GM19455 (cell line): ENCODE data around the gene CEP63.
A peak's percentile ranks its signal among the peaks of the same experiment; 100 is the strongest.
"Not testable (repeated sequence)": the region's sequence is repeated elsewhere in the genome, so short reads cannot be mapped to it uniquely, and the experiment has no call there.

ENCODE experiments used
- ATAC-seq: cut with Tn5 transposase; IDR thresholded peaks from one replicate; pipeline ENCODE4 v1.9.1; 2021; ENCODE audit not compliant: unreplicated experiment

The CEP63 gene

GRCh38 chr3:134567605-134568004, 81.7 kb downstream of the CEP63 start:
- no peak for ATAC-seq

DNA sequence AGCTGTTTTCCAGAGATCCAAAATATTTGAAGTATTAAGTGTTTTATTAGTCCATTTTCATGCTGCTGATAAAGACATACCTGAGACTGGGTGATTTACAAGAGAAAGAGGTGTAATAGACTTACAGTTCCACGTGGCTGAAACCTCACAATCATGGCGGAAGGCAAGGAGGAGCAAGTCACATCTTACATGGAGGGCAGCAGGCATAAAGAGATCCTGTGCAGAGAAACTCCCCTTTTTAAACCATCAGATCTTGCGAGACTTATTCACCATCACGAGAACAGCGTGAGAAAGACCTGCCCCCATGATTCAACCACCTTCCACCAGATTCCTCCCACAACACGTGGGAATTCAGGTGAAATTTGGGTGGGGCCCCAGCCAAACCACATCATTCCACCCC, 82.9 kb downstream of the CEP63 start:
- no peak for ATAC-seq

GRCh38 chr3:134569899-134570298, 84.0 kb downstream of the CEP63 start:
- ATAC-seq, result not testable (repeated sequence)

GRCh38 chr3:134576426-134576825, 90.6 kb downstream of the CEP63 start:
- ATAC-seq, result no peak

DNA sequence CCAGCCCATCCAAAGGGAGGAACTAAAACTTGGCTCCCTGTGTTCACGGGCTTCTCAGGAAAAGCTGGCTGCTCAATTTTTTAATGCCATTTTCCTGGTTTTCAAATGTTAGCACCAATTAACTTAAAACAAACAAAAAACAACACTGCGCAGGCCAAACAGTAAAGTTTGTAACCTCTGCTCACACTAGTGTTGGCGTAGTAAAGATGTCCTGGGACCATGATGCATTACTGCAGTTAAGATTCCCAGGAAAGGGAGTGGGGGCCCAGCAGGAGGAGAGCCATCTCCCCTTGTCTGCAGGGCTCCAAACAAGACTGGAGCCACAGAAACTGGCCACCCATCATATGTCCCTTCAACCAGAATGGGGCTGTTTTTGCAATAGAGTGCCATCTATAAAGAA, 91.0 kb downstream of the CEP63 start:
- ATAC-seq, result no peak

DNA sequence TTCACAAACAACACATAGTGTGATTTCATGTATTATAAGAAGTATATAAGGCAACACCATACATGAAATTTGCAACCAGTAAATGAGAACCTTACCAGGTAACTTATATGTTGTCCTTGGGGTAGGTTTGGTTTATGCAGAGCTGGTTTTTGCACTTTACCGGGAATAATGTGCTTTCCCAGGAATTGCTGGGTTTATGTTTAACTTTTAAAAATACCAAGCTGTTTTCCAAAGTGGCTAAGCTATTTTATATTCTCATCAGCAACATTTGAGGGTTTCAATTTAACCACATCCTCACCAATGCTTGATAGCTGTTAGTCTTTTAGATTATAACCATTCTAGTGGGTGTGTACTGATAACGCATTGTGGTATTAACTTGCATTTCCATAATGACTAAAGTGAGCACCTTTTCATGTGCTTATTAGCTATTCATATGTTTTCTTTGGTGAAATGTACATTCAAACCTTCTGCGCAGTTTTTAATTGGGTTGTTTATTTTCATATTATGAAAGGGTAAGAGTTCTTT, 93.3 kb downstream of the CEP63 start:
- no peak for ATAC-seq

DNA sequence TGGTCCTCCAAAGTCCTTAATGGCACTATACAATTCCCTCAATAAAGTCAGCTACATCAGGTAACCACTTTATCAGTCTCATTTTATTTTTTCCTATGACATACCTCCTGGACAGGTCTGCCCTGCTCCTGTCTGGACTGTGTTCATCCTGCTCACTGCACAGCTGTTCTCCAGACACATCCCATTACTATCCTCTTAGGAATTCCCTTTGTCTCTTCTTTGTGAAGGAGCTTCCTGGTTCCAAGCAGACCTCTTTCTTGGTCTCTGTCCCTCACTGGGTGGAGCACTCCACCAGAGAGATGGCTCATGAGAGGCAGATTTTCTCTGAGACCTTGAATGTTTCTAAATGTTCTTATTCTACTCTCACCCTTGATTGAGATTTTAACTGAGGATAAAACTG, 104.9 kb downstream of the CEP63 start:
- no peak for ATAC-seq

DNA sequence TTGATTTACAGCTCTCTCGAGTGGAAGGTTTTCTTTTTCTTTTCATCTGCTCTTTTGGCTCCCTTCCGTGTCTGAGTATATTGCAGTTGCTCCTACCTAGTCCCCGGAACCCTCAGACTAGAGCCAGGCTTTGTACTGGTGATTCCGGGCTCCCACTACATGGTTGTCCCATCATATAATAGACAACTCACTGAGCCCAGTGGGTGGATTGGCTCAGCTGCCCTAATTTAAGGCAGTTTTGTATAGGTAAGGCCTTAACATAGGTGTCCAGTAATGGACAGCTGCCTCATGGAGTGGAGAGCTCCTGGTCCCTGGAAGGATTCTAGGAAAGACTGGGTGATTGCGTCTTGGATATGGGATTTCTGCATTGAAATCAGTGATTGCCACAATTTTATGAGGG, 106.9 kb downstream of the CEP63 start:
- no peak for ATAC-seq

GRCh38 chr3:134594331-134594741, 108.5 kb downstream of the CEP63 start:
- no peak for ATAC-seq

- ATAC-seq, result not testable (repeated sequence)
Observed at GRCh38 chr3:134594986-134595385, 109.1 kb downstream of the CEP63 start.

DNA sequence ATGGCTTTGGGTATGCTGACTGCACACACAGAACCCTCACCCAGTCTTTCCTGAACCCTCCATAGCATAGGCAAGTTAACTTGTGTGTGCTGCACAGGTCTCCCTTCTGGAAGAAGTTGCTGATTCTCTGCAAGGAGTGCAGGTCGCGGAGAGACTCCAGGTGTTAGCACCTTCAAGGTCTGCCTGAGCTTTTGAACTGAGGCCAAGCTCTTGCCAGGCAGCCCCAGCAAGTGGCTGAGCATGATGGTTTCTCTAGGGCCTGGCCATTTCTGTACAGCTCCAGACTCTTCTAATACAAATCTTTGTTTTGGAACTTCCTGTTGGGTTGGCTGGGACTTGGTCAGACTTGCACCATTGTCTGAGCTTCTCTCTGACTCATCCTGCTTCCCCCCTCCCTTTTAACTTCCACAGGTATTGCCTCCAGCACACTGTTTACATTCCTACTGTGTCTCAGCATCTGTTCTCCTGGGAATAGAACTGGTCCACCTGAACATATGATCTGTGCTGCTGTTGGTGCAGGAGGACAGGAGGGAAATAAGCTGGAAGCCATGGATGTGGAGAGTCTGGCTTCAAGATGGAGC, 111.6 kb downstream of the CEP63 start:
- ATAC-seq, result no peak

DNA sequence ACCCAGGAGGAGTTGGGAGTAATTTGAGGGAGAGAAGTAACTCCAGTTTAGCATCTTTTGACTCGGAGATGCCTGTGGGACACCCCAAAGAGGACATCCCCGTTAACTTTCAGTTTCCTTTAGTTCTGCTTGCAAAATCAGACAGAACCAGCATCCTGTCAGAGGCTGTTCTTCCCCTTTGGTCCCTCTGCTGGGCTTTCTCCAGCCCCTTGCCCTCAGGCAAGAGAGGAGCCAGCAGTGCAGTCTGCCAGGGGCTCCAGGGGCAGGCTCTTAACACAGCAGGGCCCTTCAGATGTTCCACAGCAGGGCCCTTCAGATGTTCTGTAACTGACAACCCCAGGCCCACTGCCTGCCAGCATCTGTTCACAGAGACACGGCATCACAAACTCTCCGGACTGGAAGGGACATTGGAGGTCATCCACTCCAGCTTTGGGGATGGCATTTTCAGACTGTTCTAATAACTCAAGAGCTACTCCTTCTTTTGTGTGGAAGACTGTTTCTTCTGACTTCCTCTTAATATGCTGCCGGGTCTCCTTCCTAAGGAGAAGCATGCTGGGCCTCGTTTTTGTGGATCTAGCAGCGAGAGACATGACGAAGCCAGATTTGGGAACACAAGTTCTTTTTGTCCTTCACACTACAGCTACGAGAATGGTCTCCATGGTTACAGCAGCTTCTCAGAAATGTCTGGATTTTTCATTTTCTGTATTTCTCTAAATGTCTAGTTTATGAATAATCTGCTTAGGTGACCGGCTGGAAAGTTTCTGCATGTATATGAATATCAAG, 113.1 kb downstream of the CEP63 start:
- ATAC-seq, result no peak

- ATAC-seq, result no peak
Observed at GRCh38 chr3:134600206-134600605, 114.3 kb downstream of the CEP63 start.

DNA sequence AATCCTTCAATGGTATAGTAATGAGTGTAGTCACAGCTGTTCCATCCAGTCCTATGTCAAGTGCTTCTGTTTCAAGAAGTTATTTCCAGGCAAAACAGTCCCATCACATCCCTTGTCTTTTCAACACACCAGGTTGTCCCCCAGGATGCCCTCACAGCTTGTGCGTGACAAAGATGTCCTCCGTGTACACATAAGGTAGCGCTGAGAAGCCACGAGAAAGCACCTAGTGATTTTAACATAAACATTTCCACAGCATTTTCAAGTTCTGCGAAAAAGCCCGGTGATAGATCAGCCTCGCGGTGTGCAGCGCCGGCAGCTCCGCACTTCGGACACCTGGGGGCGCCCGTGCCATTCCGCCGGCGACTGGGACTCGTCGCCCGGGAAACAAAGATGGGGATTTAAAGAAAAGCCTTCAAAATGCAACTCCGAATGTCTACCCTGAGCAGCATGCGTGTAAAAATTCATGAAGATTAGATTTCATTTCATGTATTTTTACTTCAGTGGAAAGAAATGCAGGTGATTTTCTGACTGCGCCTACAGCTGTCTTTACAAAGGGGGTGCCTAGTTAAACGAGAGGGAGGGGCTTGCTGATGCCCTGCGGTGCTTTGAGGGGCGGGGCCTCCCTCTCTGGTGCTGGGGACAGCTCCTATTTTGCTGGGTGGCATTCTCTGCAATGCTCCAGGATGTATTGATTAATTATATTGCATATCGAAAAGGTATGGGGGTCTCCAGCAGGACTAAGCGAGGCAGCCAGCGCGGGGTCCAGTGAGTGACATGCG, 115.0 kb downstream of the CEP63 start:
- ATAC-seq, result peak; percentile 67

- ATAC-seq, result no peak
Observed at GRCh38 chr3:134601539-134602439, 115.9 kb downstream of the CEP63 start.

DNA sequence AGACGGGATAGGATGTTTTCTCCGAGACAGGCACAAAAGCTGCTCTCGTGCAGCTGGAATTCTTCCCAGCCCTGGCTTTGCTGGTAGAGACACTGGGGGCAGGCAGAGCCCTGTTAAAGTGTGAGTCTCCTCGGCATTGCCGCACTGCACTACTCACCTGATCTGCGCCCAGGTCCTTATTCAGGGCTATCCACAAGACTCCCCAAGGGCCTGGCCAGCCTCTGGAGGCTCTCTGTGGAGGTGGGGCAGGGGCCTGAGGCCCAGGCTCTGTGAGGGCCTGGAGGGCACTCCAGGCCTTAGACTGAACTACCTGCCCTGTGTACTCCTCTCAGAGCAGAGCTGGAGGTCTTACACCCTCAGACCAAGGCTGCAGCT, 116.6 kb downstream of the CEP63 start:
- ATAC-seq, result no peak

DNA sequence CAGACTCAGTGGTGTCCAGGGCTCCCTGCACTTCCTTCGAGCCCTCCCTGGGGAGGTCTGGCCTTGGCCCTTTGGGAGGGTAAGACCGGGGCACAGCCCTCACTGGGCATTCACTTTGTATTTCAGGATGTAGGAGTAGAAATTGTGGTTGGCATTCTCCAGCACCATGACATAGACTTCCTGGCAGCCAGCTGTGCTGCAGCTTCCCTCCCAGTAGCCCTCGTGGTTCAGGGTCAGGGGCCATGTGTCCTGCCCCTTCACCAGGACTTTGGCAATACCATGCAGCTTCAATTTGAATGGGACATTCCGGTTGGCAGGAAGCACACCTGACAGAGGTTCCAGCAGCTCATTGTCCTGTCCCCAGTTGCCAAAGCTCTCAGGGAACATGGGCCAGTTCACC, 117.6 kb downstream of the CEP63 start:
- ATAC-seq, result no peak

DNA sequence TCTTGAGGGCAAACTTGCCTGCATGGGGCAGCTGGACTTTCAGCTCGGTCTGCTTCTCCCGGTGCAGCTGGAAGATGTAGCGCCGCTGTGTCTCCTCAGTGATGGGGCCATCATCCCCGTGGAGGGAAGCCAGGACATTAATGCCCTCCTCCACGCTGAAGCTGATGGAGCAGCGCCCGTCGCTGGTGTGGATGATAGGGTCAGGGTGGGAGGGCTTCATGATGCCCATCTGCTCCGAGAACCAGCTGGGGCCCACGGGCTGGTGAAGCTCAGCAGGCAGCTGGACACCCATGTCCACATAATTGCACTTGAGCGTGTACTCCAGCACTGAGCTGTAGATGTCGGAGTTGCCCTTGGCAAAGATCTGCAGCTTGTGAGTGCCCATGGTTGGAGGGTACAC, 118.1 kb downstream of the CEP63 start:
- no peak for ATAC-seq

DNA sequence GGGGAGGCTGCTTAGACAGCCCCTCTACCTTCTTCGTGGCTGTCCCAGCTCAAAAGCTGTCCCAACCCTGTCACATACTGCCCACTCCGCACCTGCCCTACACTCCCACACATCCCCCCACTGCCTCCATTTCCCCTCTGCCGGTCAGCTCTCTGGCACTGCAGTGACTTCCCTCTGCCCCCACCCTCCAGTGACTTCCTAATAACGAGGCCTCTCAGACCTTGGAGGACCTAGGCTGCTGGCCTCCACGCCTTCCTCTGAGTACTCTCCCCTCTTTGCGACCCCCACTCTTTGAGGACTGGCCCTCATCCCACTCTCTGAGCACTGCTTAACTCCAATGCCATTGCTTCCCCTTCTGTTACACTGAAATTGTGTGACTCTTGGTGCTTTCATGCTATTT, 119.7 kb downstream of the CEP63 start:
- ATAC-seq, result no peak

- ATAC-seq, result no peak
Observed at GRCh38 chr3:134606033-134607025, 120.5 kb downstream of the CEP63 start.
